Measurements from ENCODE around the gene GALNT18.

The GALNT18 gene

GRCh38 chr11:11498195-11498594, 123.6 kb downstream of the GALNT18 start:
- DNase-seq (ENCODE audit: low read depth in 2 of 2), result no peak

GRCh38 chr11:11496879-11497278, 124.9 kb downstream of the GALNT18 start:
- DNase-seq (ENCODE audit: low read depth in 2 of 2), result no peak

- DNase-seq (ENCODE audit: low read depth in 2 of 2), result no peak
Observed at GRCh38 chr11:11494348-11494747, 127.5 kb downstream of the GALNT18 start.

- no peak for DNase-seq (ENCODE audit: low read depth in 2 of 2)
Observed at GRCh38 chr11:11493698-11494097, 128.1 kb downstream of the GALNT18 start.

- DNase-seq (ENCODE audit: low read depth in 2 of 2), result no peak
Observed at GRCh38 chr11:11491589-11491988, 130.2 kb downstream of the GALNT18 start.

GRCh38 chr11:11491014-11491413, 130.8 kb downstream of the GALNT18 start:
- no peak for DNase-seq (ENCODE audit: low read depth in 2 of 2)

- no peak for DNase-seq (ENCODE audit: low read depth in 2 of 2)
Observed at GRCh38 chr11:11486423-11486822, 135.4 kb downstream of the GALNT18 start.

GRCh38 chr11:11486002-11486401, 135.8 kb downstream of the GALNT18 start:
- DNase-seq (ENCODE audit: low read depth in 2 of 2), result no peak

- no peak for DNase-seq (ENCODE audit: low read depth in 2 of 2)
Observed at GRCh38 chr11:11483627-11484026, 138.2 kb downstream of the GALNT18 start.

- no peak for DNase-seq (ENCODE audit: low read depth in 2 of 2)
Observed at GRCh38 chr11:11482730-11483129, 139.1 kb downstream of the GALNT18 start.

- DNase-seq (ENCODE audit: low read depth in 2 of 2), result no peak
Observed at GRCh38 chr11:11481371-11481770, 140.4 kb downstream of the GALNT18 start.

- no peak for DNase-seq (ENCODE audit: low read depth in 2 of 2)
Observed at GRCh38 chr11:11480971-11481370, 140.8 kb downstream of the GALNT18 start.

GRCh38 chr11:11478687-11479086, 143.1 kb downstream of the GALNT18 start:
- no peak for DNase-seq (ENCODE audit: low read depth in 2 of 2)

- DNase-seq (ENCODE audit: low read depth in 2 of 2), result no peak
Observed at GRCh38 chr11:11477695-11478420, 143.9 kb downstream of the GALNT18 start.

GRCh38 chr11:11476971-11477645, 144.7 kb downstream of the GALNT18 start:
- DNase-seq (ENCODE audit: low read depth in 2 of 2), result no peak

- no peak for DNase-seq (ENCODE audit: low read depth in 2 of 2)
Observed at GRCh38 chr11:11476499-11476898, 145.3 kb downstream of the GALNT18 start.

- no peak for DNase-seq (ENCODE audit: low read depth in 2 of 2)
Observed at GRCh38 chr11:11472106-11472505, 149.7 kb downstream of the GALNT18 start.

- no peak for DNase-seq (ENCODE audit: low read depth in 2 of 2)
Observed at GRCh38 chr11:11471201-11471600, 150.6 kb downstream of the GALNT18 start.

- no peak for DNase-seq (ENCODE audit: low read depth in 2 of 2)
Observed at GRCh38 chr11:11468954-11469353, 152.9 kb downstream of the GALNT18 start.

- no peak for DNase-seq (ENCODE audit: low read depth in 2 of 2)
Observed at GRCh38 chr11:11467312-11467711, 154.5 kb downstream of the GALNT18 start.

GRCh38 chr11:11464555-11464954, 157.2 kb downstream of the GALNT18 start:
- DNase-seq (ENCODE audit: low read depth in 2 of 2), result no peak

- DNase-seq (ENCODE audit: low read depth in 2 of 2), result no peak
Observed at GRCh38 chr11:11463405-11463804, 158.4 kb downstream of the GALNT18 start.

GRCh38 chr11:11461473-11461872, 160.3 kb downstream of the GALNT18 start:
- DNase-seq (ENCODE audit: low read depth in 2 of 2), result no peak
